Measurements from ENCODE around the gene SPATA3.
"Not testable (repeated sequence)": the region's sequence is repeated elsewhere in the genome, so short reads cannot be mapped to it uniquely, and the experiment has no call there.

Gene SPATA3

DNA sequence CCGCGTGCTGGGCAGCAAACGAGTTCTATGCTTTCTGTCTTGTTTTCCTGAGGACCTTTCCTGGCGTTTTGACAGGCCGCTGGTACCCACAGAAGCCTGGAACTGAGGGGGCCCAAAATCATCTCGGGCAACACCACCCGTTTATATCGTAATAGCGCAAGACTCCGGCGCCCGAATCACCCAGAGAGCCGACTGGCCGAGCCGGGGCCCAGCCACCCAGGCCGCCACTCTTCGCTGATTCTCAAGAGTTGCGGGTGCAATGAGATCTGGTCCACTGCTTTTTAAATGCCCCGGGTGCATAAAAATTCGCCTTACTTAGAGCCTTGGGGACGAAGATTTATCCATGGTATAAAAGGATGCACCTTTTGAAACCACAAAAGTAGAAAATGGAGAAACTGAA is 6.2 kb upstream of the SPATA3 start:
- H3K27ac Mint-ChIP-seq = no peak overlapping the region
- DNase-seq (no peak), ATAC-seq (replicated peaks) (no peak)
- H3K4me1 Mint-ChIP-seq (ENCODE audit: low read depth in 2 of 2) = peaks cover 2 to 13% of the 10 kb centered on the region in 2 donors
- no peaks in the 10 kb centered on the region for H3K9me3 Mint-ChIP-seq
- peaks cover 35 to 50% of the 10 kb centered on the region in 2 donors for H3K27me3 Mint-ChIP-seq
- no peak overlapping the region for H3K4me3 Mint-ChIP-seq
- peaks cover 4% of the 10 kb centered on the region for H3K36me3 Mint-ChIP-seq (ENCODE audit: insufficient read depth)

DNA sequence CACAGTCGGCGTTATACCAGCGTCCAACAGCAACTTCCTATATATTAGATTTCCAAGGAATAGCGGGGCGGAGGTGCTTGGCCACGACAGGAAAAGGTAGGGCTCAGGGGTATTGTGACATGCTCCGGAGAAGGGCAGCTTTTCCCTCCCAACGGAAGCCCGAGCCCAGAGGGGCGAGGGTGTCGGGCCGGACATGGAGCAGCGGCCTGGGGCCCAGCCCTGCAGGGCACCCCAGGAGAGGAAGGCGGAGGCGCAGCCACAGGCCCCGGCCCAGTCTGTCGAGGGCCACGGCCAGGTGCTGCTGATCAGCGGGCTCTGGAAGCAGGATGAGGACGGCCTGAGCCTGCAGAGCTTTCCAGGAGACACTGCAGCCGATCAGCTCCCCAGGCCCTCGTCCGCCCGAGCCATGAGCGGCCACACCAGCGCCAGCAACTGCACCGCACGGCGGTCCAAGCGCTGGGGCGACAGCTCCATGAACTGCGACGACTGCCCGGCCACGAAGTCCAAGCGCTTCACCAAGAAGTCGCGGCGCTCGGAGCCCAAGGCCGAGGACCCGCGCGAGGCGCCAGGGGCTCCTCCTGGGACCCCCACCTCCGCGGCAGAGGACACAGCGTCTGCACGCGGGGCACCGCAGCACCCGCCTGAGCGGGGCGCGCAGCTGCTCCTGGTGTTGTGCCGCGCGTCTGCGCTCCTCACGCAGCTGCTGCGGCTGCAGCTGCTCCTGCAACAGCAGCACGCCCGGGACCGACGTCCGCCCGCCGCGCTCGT is 5.6 kb upstream of the SPATA3 start:
- Mint-ChIP-seq H3K27ac (no peak overlapping the region), H3K4me1 (ENCODE audit: low read depth in 2 of 2) (peaks cover 0 to 11% of the 10 kb centered on the region in 2 donors), H3K27me3 (peaks cover 41 to 56% of the 10 kb centered on the region in 2 donors), H3K9me3 (no peaks in the 10 kb centered on the region), H3K4me3 (no peak overlapping the region), H3K36me3 (ENCODE audit: insufficient read depth) (peaks cover 4% of the 10 kb centered on the region)
- ATAC-seq (replicated peaks) (no peak), DNase-seq (no peak)

DNA sequence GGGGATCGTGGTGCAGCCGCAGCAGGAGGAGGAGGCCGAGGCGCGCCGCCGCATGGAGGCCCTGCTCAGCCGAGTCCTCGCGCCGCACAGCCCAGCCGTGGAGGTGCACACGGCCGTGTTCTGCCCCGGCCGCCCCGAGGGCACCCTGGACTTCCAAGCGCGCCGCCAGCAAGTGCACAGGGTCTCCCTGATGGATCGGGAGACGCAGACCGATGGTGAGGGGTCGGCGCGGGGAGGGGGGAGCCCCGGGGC is 5.1 kb upstream of the SPATA3 start:
- H3K36me3 Mint-ChIP-seq (ENCODE audit: insufficient read depth) = peaks cover 4% of the 10 kb centered on the region
- ATAC-seq (replicated peaks) (no peak), DNase-seq (no peak)
- peaks cover 0 to 8% of the 10 kb centered on the region in 2 donors for H3K4me1 Mint-ChIP-seq (ENCODE audit: low read depth in 2 of 2)
- H3K9me3 Mint-ChIP-seq = no peaks in the 10 kb centered on the region
- no peak overlapping the region for H3K4me3 Mint-ChIP-seq
- H3K27ac Mint-ChIP-seq = no peak overlapping the region
- peaks cover 46 to 61% of the 10 kb centered on the region in 2 donors for H3K27me3 Mint-ChIP-seq

DNA sequence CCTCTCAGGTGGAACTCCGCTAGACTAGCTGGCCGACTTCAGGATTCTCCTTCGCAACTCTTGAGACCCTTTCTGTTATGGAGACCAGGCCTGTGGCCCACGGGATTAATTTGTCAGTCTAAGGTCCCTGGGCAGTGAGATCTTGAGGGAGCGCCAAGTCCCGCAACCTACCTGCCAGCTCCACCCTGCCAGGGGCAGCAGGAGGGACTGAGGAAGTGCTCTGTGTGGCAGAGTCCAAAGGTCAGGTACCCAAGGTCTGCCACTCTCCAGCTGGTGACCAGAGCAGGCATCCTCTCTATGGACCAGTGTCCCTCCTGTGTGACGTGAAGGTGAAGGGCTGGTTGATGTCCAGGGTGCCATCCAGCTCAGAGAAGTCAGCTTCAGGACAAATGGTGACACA is 4.3 kb upstream of the SPATA3 start:
- ATAC-seq (replicated peaks) = no peak
- peaks cover 54 to 68% of the 10 kb centered on the region in 2 donors for H3K27me3 Mint-ChIP-seq

DNA sequence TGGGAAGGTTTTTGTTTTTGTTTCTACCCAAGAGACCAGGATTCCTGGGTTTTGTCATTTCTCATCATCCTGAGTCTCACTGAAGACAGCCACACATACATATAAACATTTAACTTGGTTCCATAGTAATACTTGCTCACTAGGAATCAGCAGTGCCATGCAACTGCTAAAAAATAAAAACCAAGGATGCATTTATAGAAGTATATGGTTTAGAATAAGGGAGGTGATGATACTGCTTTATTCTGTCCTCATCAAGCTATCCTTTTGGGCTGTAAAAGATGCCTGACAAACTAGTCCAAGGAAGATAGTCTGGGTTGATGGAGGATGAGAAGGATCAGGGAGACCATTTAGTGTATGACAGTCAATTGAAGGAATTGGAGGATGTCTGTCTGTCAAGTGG is 740 bp downstream of the SPATA3 start:
- Mint-ChIP-seq H3K4me1 (ENCODE audit: low read depth in 2 of 2) (no peaks in the 10 kb centered on the region), H3K4me3 (no peak overlapping the region), H3K27ac (no peak overlapping the region), H3K27me3 (peaks cover 95 to 100% of the 10 kb centered on the region in 2 donors), H3K9me3 (no peaks in the 10 kb centered on the region), H3K36me3 (ENCODE audit: insufficient read depth) (no peaks in the 10 kb centered on the region)
- DNase-seq (no peak), ATAC-seq (replicated peaks) (no peak)

More for the DNA sequence above, 4.3 kb upstream of the SPATA3 start:
- Mint-ChIP-seq H3K4me1 (ENCODE audit: low read depth in 2 of 2) (peaks cover 0 to 7% of the 10 kb centered on the region in 2 donors), H3K9me3 (no peaks in the 10 kb centered on the region), H3K36me3 (ENCODE audit: insufficient read depth) (peaks cover 4% of the 10 kb centered on the region), H3K27ac (no peak overlapping the region), H3K4me3 (no peak overlapping the region)
- no peak for DNase-seq

DNA sequence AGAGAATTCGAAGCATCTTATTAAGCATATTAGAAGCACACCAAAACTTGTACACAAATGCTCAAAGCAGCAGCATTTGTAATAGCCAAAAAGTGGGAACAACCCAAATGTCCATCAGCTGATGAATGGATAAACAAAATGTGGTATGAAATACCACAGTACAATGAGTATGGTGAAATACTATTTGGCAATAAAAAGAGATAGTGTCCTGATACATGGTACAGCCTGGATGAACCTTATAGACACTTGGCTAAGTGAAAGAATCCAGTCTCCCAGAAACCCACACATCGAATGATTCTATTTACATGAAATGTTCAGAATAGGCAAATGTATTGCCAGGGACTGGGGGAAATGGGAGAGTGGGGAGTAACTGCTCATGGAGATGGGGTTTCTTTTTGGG is 3.0 kb downstream of the SPATA3 start:
- H3K36me3 Mint-ChIP-seq (ENCODE audit: insufficient read depth) = no peaks in the 10 kb centered on the region
- no peak overlapping the region for H3K4me3 Mint-ChIP-seq
- no peaks in the 10 kb centered on the region for H3K9me3 Mint-ChIP-seq
- no peak for DNase-seq
- no peak overlapping the region for H3K27ac Mint-ChIP-seq
- H3K4me1 Mint-ChIP-seq (ENCODE audit: low read depth in 2 of 2) = no peaks in the 10 kb centered on the region
- peaks cover 91 to 97% of the 10 kb centered on the region in 2 donors for H3K27me3 Mint-ChIP-seq
- ATAC-seq (replicated peaks) = no peak

DNA sequence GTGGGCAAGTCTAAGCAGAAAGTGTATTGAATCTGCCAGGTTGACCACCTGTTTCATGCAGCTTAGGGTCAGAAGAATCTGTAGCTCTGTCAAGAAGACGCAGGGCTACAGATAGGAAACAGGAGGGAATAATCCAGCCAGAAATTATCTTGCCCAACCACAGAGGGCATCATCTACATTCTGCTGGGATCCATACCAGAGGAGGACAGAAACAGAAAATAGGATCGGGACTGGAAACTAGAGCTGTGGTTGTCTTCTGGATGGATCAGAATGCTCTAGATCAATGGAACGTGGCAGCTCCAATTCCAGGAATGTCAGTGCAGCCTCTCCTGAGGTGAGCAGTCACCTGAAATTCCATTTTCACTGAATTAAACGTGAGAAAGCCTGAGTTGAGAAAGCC is 3.6 kb downstream of the SPATA3 start:
- DNase-seq (no peak), ATAC-seq (replicated peaks) (no peak)
- Mint-ChIP-seq H3K4me1 (ENCODE audit: low read depth in 2 of 2) (no peaks in the 10 kb centered on the region), H3K27ac (no peak overlapping the region), H3K4me3 (no peak overlapping the region), H3K9me3 (no peaks in the 10 kb centered on the region), H3K36me3 (ENCODE audit: insufficient read depth) (no peaks in the 10 kb centered on the region), H3K27me3 (peaks cover 85 to 91% of the 10 kb centered on the region in 2 donors)

DNA sequence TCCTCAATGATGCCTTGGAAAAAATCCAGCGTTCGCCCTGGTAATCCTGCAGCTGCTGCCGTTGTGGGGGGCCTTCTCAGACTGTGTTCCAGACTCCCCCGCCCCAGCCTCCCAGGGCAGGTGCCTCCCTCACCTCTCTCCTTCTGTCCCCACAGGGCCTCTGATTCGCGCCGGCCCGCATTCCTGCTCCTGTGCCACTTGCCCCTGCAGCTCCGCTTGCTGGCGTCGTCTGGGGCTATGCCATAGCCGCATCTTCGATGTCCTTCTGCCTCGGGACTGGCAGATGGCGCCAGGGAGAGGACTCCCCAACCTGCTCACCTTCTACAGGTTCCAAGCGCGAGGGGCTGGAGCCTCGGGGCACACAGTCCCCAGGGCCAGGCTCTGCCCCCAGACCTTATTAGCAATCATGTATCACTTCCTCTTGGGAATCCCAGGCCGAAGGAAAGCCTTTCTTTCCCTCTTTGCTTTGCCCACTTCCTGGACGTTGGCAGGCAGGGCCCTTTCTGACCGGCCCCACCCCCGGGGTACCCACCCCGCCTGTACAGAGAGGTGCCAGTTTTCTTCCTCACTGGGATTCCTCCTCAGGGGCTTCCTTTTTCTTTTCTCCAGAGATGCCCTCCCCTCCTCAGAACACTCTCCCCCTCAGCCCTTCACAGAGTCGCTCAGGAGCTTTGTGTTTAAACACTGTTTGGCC is 4.4 kb downstream of the SPATA3 start:
- H3K27ac Mint-ChIP-seq = no peak overlapping the region
- H3K9me3 Mint-ChIP-seq = peaks cover under 1 to 9% of the 10 kb centered on the region in 2 donors

DNA sequence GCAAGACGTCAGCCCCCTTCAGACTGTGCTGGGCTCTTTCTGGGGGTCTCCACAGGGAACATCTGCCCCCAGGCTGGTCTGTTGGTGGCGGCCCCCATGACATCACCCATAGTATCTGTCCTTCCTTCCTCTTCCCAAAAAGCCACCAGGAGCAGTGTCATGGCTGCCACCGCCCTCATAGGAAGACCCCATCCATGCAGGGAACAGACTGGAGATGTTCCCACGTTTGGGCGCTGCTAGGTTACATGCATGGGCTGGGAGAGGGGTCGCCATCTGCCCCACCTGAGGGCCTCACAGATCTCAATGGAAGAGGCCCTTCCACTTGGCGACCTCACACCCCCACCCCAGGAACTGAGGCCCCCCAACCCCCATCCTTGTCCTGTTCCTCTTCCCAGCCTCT is 5.1 kb downstream of the SPATA3 start:
- Mint-ChIP-seq H3K9me3 (peaks cover 3 to 13% of the 10 kb centered on the region in 2 donors), H3K27ac (no peak overlapping the region), H3K36me3 (ENCODE audit: insufficient read depth) (no peaks in the 10 kb centered on the region), H3K4me3 (no peak overlapping the region), H3K27me3 (peaks cover 70 to 75% of the 10 kb centered on the region in 2 donors), H3K4me1 (ENCODE audit: low read depth in 2 of 2) (no peaks in the 10 kb centered on the region)
- DNase-seq (no peak), ATAC-seq (replicated peaks) (no peak)

More for the DNA sequence above, 4.4 kb downstream of the SPATA3 start:
- Mint-ChIP-seq H3K27me3 (peaks cover 76 to 82% of the 10 kb centered on the region in 2 donors), H3K4me1 (ENCODE audit: low read depth in 2 of 2) (no peaks in the 10 kb centered on the region), H3K36me3 (ENCODE audit: insufficient read depth) (no peaks in the 10 kb centered on the region), H3K4me3 (no peak overlapping the region)
- DNase-seq (no peak), ATAC-seq (replicated peaks) (no peak)

DNA sequence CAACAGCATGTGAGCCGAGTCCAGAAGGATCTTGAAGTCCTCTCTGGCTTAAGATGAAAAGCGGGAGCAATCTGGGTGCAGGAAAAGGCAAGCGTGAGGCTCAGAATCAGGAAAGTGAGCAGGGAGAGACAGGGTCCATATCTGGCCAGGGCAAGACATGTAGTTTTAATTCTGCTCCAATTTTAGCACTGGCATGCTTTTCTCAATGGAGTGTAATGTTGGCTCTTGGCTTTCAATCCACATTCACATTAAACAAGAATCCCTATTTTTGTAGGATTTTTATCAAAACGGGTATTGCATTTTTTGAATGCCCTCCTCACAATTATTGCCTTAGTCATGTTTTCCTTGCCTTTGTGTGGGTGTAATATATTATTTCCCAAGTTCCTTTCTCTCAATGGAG is 6.0 kb downstream of the SPATA3 start:
- ATAC-seq (replicated peaks) (no peak), DNase-seq (no peak)
- no peak overlapping the region for H3K4me3 Mint-ChIP-seq
- H3K27me3 Mint-ChIP-seq = peaks cover 63 to 67% of the 10 kb centered on the region in 2 donors
- H3K9me3 Mint-ChIP-seq = peaks cover 3 to 13% of the 10 kb centered on the region in 2 donors
- no peak overlapping the region for H3K27ac Mint-ChIP-seq
- no peaks in the 10 kb centered on the region for H3K4me1 Mint-ChIP-seq (ENCODE audit: low read depth in 2 of 2)
- H3K36me3 Mint-ChIP-seq (ENCODE audit: insufficient read depth) = no peaks in the 10 kb centered on the region

DNA sequence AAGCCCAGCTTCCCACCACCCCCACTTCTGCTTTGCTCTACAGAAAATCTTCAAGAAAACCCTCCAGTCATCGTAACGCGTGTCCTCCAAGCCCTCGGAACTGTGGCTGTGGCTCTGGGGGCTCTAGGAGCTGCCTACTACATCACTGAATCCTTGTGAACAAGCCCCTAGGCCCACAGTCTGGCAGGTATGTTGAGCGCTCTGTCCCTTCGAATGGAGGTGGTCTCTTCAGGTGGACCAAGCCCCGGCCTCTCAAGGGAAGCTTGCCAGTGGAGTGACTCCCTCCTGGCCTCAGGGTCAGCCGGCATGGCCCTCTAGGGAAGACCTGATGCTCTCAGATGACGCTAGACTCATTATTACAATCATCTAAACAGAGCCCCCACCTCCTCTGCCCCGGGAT is 6.7 kb downstream of the SPATA3 start:
- ATAC-seq (replicated peaks) (no peak), DNase-seq (no peak)
- no peaks in the 10 kb centered on the region for H3K36me3 Mint-ChIP-seq (ENCODE audit: insufficient read depth)
- no peak overlapping the region for H3K27ac Mint-ChIP-seq
- H3K9me3 Mint-ChIP-seq = peaks cover 3 to 13% of the 10 kb centered on the region in 2 donors
- H3K4me3 Mint-ChIP-seq = no peak overlapping the region
- no peaks in the 10 kb centered on the region for H3K4me1 Mint-ChIP-seq (ENCODE audit: low read depth in 2 of 2)
- H3K27me3 Mint-ChIP-seq = peaks cover 58 to 64% of the 10 kb centered on the region in 2 donors

DNA sequence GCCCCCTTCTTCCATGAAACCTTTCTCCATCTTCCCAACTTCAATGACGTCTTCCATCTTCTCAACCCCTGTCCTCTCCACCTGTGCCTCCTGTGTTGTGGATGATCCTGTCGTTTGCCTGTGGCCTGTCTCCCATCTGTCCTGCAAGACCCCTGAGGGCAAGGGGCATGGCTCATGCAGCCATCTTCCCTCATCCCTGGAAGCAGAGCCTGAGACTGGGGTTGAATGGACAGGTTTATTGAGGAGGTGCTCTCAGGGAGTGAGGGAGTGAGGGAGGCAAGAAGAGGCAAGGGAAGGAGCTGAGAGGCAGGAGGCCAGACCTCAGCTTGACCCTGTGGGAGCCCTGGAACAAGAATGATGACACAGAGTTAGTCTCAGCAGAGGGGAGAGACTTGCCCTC is 7.3 kb downstream of the SPATA3 start:
- Mint-ChIP-seq H3K9me3 (peaks cover 3 to 13% of the 10 kb centered on the region in 2 donors), H3K27me3 (peaks cover 52 to 64% of the 10 kb centered on the region in 2 donors), H3K27ac (no peak overlapping the region), H3K36me3 (ENCODE audit: insufficient read depth) (no peaks in the 10 kb centered on the region), H3K4me1 (ENCODE audit: low read depth in 2 of 2) (no peaks in the 10 kb centered on the region), H3K4me3 (no peak overlapping the region)
- no peak for ATAC-seq (replicated peaks)
- no peak for DNase-seq

DNA sequence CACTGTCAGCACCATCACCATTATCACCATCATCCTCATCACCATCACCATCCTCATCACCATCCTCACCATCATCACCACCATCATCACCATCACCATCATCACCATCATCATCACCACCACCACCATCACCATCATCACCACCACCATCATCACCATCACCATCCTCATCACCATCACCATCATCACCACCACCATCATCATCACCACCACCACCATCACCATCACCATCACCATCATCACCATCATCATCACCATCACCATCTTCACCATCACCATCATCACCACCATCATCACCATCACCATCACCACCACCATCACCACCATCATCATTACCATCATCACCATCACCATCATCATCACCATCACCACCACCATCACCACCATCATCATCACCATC is 9.0 kb downstream of the SPATA3 start:
- ATAC-seq (replicated peaks); H3K36me3 Mint-ChIP-seq (ENCODE audit: insufficient read depth); H3K4me1 Mint-ChIP-seq (ENCODE audit: low read depth in 2 of 2); H3K4me3 Mint-ChIP-seq; DNase-seq: not testable (repeated sequence)
- Mint-ChIP-seq H3K9me3 (peaks cover 3 to 13% of the 10 kb centered on the region in 2 donors), H3K27ac (peak overlapping the region in 1 of 2 donors; percentile 9), H3K27me3 (peaks cover 42 to 64% of the 10 kb centered on the region in 2 donors)

All from effector memory CD8-positive, alpha-beta T cell (primary cell).